Mucosa of rectum (tissue), 2 donors: Measurements from ENCODE around the gene SCTR.

Source experiments
- H3K27ac ChIP-seq, 2 donors: one replicate each; pipeline ENCODE4 v1.7.0; 2013; ENCODE audit warnings: inconsistent platforms in 2 of 2, low read depth in 2 of 2, low read length in 2 of 2
- H3K27me3 ChIP-seq, 2 donors: one replicate each; pipeline ENCODE4 v1.7.0; 2013; ENCODE audit warnings: low read length in 2 of 2; ENCODE audit not compliant: control insufficient read depth in 2 of 2, insufficient read depth in 2 of 2
- H3K36me3 ChIP-seq, 2 donors: one replicate each; pipeline ENCODE4 v1.7.0; 2013; ENCODE audit warnings: low read length in 2 of 2; ENCODE audit not compliant: control insufficient read depth in 2 of 2, insufficient read depth in 2 of 2
- H3K4me1 ChIP-seq, 2 donors: one replicate each; pipeline ENCODE4 v1.7.0; 2013; ENCODE audit warnings: low read length in 2 of 2, mild to moderate bottlenecking in 1 of 2; ENCODE audit not compliant: control insufficient read depth in 2 of 2, insufficient read depth in 2 of 2
- H3K4me3 ChIP-seq, 2 donors: one replicate each; pipeline ENCODE4 v1.7.0; 2013; ENCODE audit warnings: low read length in 2 of 2
- H3K9ac ChIP-seq, 2 donors: one replicate each; pipeline ENCODE4 v1.7.0; 2013; ENCODE audit warnings: low read length in 2 of 2, low read depth in 1 of 2, mild to moderate bottlenecking in 1 of 2
- H3K9me3 ChIP-seq, 2 donors: one replicate each; pipeline ENCODE4 v1.7.0; 2013; ENCODE audit warnings: low read length in 2 of 2; ENCODE audit not compliant: control insufficient read depth in 2 of 2
- donor health status: healthy.
- donor health status: Normal muscosa, but diverticular disease.

Gene SCTR

GRCh38 chr2:119523952-119524694, at the start of gene SCTR:
TSS of gene SCTR (minus strand) at chr2:119524483. CDS start at chr2:119524226, 257 bp downstream.
- H3K4me1 ChIP-seq = no peaks in the 10 kb centered on the region
- no peak within 1 kb of the TSS for H3K9ac ChIP-seq
- H3K27me3 ChIP-seq = peaks cover 18 to 23% of the 10 kb centered on the region in 2 donors
- H3K9me3 ChIP-seq = no peaks in the 10 kb centered on the region
- no peak within 1 kb of the TSS for H3K27ac ChIP-seq
- H3K4me3 ChIP-seq = peak within 1 kb of the TSS in 1 of 2 donors; percentile 3
- no peaks in the 10 kb centered on the region for H3K36me3 ChIP-seq

- no peak overlapping the region for H3K27ac ChIP-seq
- H3K9ac ChIP-seq = no peak overlapping the region
- no peaks in the 10 kb centered on the region for H3K4me1 ChIP-seq
- no peak overlapping the region for H3K4me3 ChIP-seq
- no peaks in the 10 kb centered on the region for H3K9me3 ChIP-seq
- no peaks in the 10 kb centered on the region for H3K27me3 ChIP-seq
- H3K36me3 ChIP-seq = no peaks in the 10 kb centered on the region
These were observed 43.0 kb upstream of the SCTR start for GRCh38 chr2:119567292-119567691.

- Histone ChIP-seq H3K4me3 (no peak overlapping the region), H3K36me3 (no peaks in the 10 kb centered on the region), H3K4me1 (no peaks in the 10 kb centered on the region), H3K27ac (no peak overlapping the region), H3K9me3 (no peaks in the 10 kb centered on the region), H3K27me3 (no peaks in the 10 kb centered on the region), H3K9ac (no peak overlapping the region)
These were observed 41.2 kb upstream of the SCTR start for GRCh38 chr2:119565481-119565880.

- no peaks in the 10 kb centered on the region for H3K36me3 ChIP-seq
- no peak overlapping the region for H3K27ac ChIP-seq
- H3K4me3 ChIP-seq = no peak overlapping the region
- no peak overlapping the region for H3K9ac ChIP-seq
- H3K4me1 ChIP-seq = no peaks in the 10 kb centered on the region
- H3K9me3 ChIP-seq = no peaks in the 10 kb centered on the region
- H3K27me3 ChIP-seq = peaks cover 0 to 2% of the 10 kb centered on the region in 2 donors
These were observed 29.5 kb upstream of the SCTR start for GRCh38 chr2:119553687-119554344.

- Histone ChIP-seq H3K9ac (no peak overlapping the region), H3K9me3 (no peaks in the 10 kb centered on the region), H3K4me1 (no peaks in the 10 kb centered on the region), H3K4me3 (no peak overlapping the region), H3K36me3 (no peaks in the 10 kb centered on the region), H3K27ac (no peak overlapping the region), H3K27me3 (peaks cover 0 to 2% of the 10 kb centered on the region in 2 donors)
These were observed 28.6 kb upstream of the SCTR start for GRCh38 chr2:119552902-119553301.

- H3K9me3 ChIP-seq = no peaks in the 10 kb centered on the region
- H3K4me3 ChIP-seq = no peak overlapping the region
- no peaks in the 10 kb centered on the region for H3K36me3 ChIP-seq
- H3K27me3 ChIP-seq = peaks cover 0 to 2% of the 10 kb centered on the region in 2 donors
- H3K9ac ChIP-seq = no peak overlapping the region
- no peaks in the 10 kb centered on the region for H3K4me1 ChIP-seq
- no peak overlapping the region for H3K27ac ChIP-seq
These were observed 26.6 kb upstream of the SCTR start for GRCh38 chr2:119550856-119551255.

GRCh38 chr2:119550346-119550745, 26.1 kb upstream of the SCTR start:
- H3K9me3 ChIP-seq = no peaks in the 10 kb centered on the region

GRCh38 chr2:119549241-119549640, 25.0 kb upstream of the SCTR start:
- H3K9me3 ChIP-seq = no peaks in the 10 kb centered on the region
- H3K27me3 ChIP-seq = peaks cover 2 to 3% of the 10 kb centered on the region in 2 donors
- H3K27ac ChIP-seq = no peak overlapping the region
- peaks cover 0 to 4% of the 10 kb centered on the region in 2 donors for H3K4me1 ChIP-seq
- H3K4me3 ChIP-seq = no peak overlapping the region
- no peak overlapping the region for H3K9ac ChIP-seq
- no peaks in the 10 kb centered on the region for H3K36me3 ChIP-seq

More at GRCh38 chr2:119550346-119550745, 26.1 kb upstream of the SCTR start:
- H3K27ac ChIP-seq = no peak overlapping the region
- H3K36me3 ChIP-seq = no peaks in the 10 kb centered on the region
- H3K27me3 ChIP-seq = peaks cover 2% of the 10 kb centered on the region in 2 donors
- H3K4me3 ChIP-seq = no peak overlapping the region
- H3K4me1 ChIP-seq = no peaks in the 10 kb centered on the region
- no peak overlapping the region for H3K9ac ChIP-seq

GRCh38 chr2:119548516-119549120, 24.3 kb upstream of the SCTR start:
- Histone ChIP-seq H3K9ac (no peak overlapping the region), H3K4me3 (no peak overlapping the region), H3K4me1 (peaks cover 2 to 4% of the 10 kb centered on the region in 2 donors), H3K36me3 (no peaks in the 10 kb centered on the region), H3K27ac (no peak overlapping the region), H3K27me3 (peaks cover 2 to 6% of the 10 kb centered on the region in 2 donors), H3K9me3 (no peaks in the 10 kb centered on the region)

GRCh38 chr2:119546447-119546767, 22.1 kb upstream of the SCTR start:
- Histone ChIP-seq H3K36me3 (no peaks in the 10 kb centered on the region), H3K4me1 (peaks cover 2 to 4% of the 10 kb centered on the region in 2 donors), H3K27me3 (peaks cover 0 to 6% of the 10 kb centered on the region in 2 donors), H3K4me3 (no peak overlapping the region), H3K27ac (no peak overlapping the region), H3K9ac (no peak overlapping the region), H3K9me3 (no peaks in the 10 kb centered on the region)
